HepG2 (cell line): Measurements from ENCODE around the gene ZCCHC24. TPM values are rescaled to one million over a fixed set of nuclear protein-coding genes. Genes with fewer than 3 reads are reported as not detected.

Experiments used
- AGO2 ChIP-seq: fragments of 200-400 bp; formaldehyde crosslinking; optimal IDR thresholded peaks from 2 replicates; pipeline ENCODE3; 2017; ENCODE audit warnings: mild to moderate bottlenecking, low read depth, low read length, moderate library complexity
- ARID5B ChIP-seq: IDR thresholded peaks from 2 replicates; pipeline ENCODE4 v1.4.0; 2020; ENCODE audit warnings: mild to moderate bottlenecking, missing genetic modification reagents
- ARNTL ChIP-seq: sonication (generic); formaldehyde crosslinking; IDR thresholded peaks from 2 replicates; pipeline ENCODE4 v1.4.0; 2020; ENCODE audit warnings: mild to moderate bottlenecking, missing genetic modification reagents
- CREB3 ChIP-seq: sonication (generic); formaldehyde crosslinking; IDR thresholded peaks from 2 replicates; pipeline ENCODE4 v1.5.0; 2020; ENCODE audit warnings: missing genetic modification reagents
- GLI4 ChIP-seq: sonication (generic); formaldehyde crosslinking; IDR thresholded peaks from 2 replicates; pipeline ENCODE4 v1.5.1; 2020; ENCODE audit warnings: missing genetic modification reagents, mild to moderate bottlenecking, moderate library complexity, borderline replicate concordance
- HES4 ChIP-seq: sonication (generic); formaldehyde crosslinking; IDR thresholded peaks from 2 replicates; pipeline ENCODE4 v1.9.0; 2021; ENCODE audit warnings: mild to moderate bottlenecking, missing genetic modification reagents, borderline replicate concordance
- MED13 ChIP-seq: sonication (generic); formaldehyde crosslinking; IDR thresholded peaks from 2 replicates; pipeline ENCODE4 v1.5.0; 2020; ENCODE audit warnings: missing genetic modification reagents
- MEIS2 ChIP-seq: sonication (generic); formaldehyde crosslinking; IDR thresholded peaks from 2 replicates; pipeline ENCODE4 v1.9.0; 2021; ENCODE audit warnings: mild to moderate bottlenecking, missing genetic modification reagents
- PHF5A ChIP-seq: IDR thresholded peaks from one replicate; pipeline ENCODE4 v1.6.1; 2018; ENCODE audit warnings: low read depth, missing genetic modification reagents; ENCODE audit not compliant: unreplicated experiment
- POGK ChIP-seq: sonication (generic); formaldehyde crosslinking; conservative IDR thresholded peaks from 2 replicates; pipeline ENCODE4 v1.8.0; 2022; ENCODE audit warnings: mild to moderate bottlenecking, moderate library complexity, missing genetic modification reagents
- THAP9 ChIP-seq: sonication (generic); formaldehyde crosslinking; IDR thresholded peaks from 2 replicates; pipeline ENCODE4; 2020; ENCODE audit warnings: missing genetic modification reagents, mild to moderate bottlenecking, borderline replicate concordance
- TMF1 ChIP-seq: sonication (generic); formaldehyde crosslinking; IDR thresholded peaks from 2 replicates; pipeline ENCODE4 v1.8.1; 2022; ENCODE audit warnings: low read depth, missing genetic modification reagents
- ZBTB2 ChIP-seq: sonication (generic); formaldehyde crosslinking; IDR thresholded peaks from 2 replicates; pipeline ENCODE4 v1.8.0; 2022; ENCODE audit warnings: low read depth, missing genetic modification reagents
- ZGPAT ChIP-seq: IDR thresholded peaks from 2 replicates; pipeline ENCODE4 v1.6.1; 2016; ENCODE audit warnings: mild to moderate bottlenecking
- ZNF577 ChIP-seq: sonication (generic); formaldehyde crosslinking; IDR thresholded peaks from 2 replicates; pipeline ENCODE4 v1.4.0; 2020; ENCODE audit warnings: mild to moderate bottlenecking, low read depth, missing genetic modification reagents, borderline replicate concordance
- ZNF879 ChIP-seq: sonication (generic); formaldehyde crosslinking; IDR thresholded peaks from 2 replicates; pipeline ENCODE4 v1.8.1; 2023; ENCODE audit warnings: missing genetic modification reagents
- polyA plus RNA-seq, 8 experiments: library from polyadenylated mRNA; depleted of rRNA in 3 of 8; stranded (reverse) in 7 of 8; unstranded in 1 of 8; fragments of >200 nt; fragmentation: Illumina TruSeq in 4 of 8; extraction: Trizol in 4 of 8; gene quantifications; 2 replicates each; pipeline versions ENCODE4 v1.2.1 to v1.2.3, GENCODE V29; 2011 to 2016; ENCODE audit warnings: low read depth in 4 of 8, missing spikeins in 1 of 8, mixed read lengths in 1 of 8; ENCODE audit not compliant: insufficient read depth in 1 of 8
- total RNA-seq, 5 experiments: library from RNA; depleted of rRNA; stranded (reverse); fragments of >200 nt; fragmentation: Illumina TruSeq; extraction: Trizol; gene quantifications; 2 replicates each; pipeline ENCODE4 v1.2.3, GENCODE V29; 2016; ENCODE audit warnings: low read depth in 1 of 5

The ZCCHC24 gene
- total and polyA plus RNA-seq, 2 of the 13 experiments (the other 11 are each of a cell fraction or from before 2014, with no cell fraction given) = 3.1 to 7.9 TPM

- TF ChIP-seq MEIS2 (CRISPR knock-in tag) = peak; percentile 63; the same call in 1 of the 2 replicates
- TF ChIP-seq HES4 (CRISPR knock-in tag) = peak; percentile 68; the same call in 1 of the 2 replicates
- no peak for TF ChIP-seq ZNF577 (CRISPR knock-in tag)
- TF ChIP-seq THAP9 (CRISPR knock-in tag) = no peak
- peak; percentile 22; the same call in 1 of the 2 replicates for TF ChIP-seq ARID5B (CRISPR knock-in tag)
- no peak; the same call in 1 of the 2 replicates for TF ChIP-seq ZGPAT
- TF ChIP-seq ARNTL (CRISPR knock-in tag) = no peak
- no peak for TF ChIP-seq ZNF879 (CRISPR knock-in tag)
- TF ChIP-seq GLI4 (CRISPR knock-in tag) = no peak
- no peak for TF ChIP-seq PHF5A (CRISPR knock-in tag)
- no peak for TF ChIP-seq MED13
- TF ChIP-seq AGO2 = peak; percentile 93
- TF ChIP-seq TMF1 (CRISPR knock-in tag) = peak; percentile 71; the same call in 1 of the 2 replicates
- peak; percentile 61 for TF ChIP-seq CREB3 (CRISPR knock-in tag)
- no peak for TF ChIP-seq ZBTB2
- TF ChIP-seq POGK = peak; percentile 51
Measured at GRCh38 chr10:79347226-79347893, 98.1 kb downstream of the ZCCHC24 start, which contains the start of gene PPIF (continued).
